NCI-H510A (cell line): Measurements from ENCODE around the gene RPAP2.
"Not testable (repeated sequence)": the region's sequence is repeated elsewhere in the genome, so short reads cannot be mapped to it uniquely, and the experiment has no call there.

Experiments
- DNase-seq: peaks from one replicate; lab custom pipeline; 2025; lab: John Stamatoyannopoulos, UW

Gene RPAP2

GRCh38 chr1:92376345-92376744 is 77.5 kb downstream of the RPAP2 start:
- no peak for DNase-seq

- not testable (repeated sequence) for DNase-seq
Observed at GRCh38 chr1:92377991-92378390, 79.1 kb downstream of the RPAP2 start.

- DNase-seq: no peak
Observed at GRCh38 chr1:92380867-92381266, 82.0 kb downstream of the RPAP2 start.

DNA sequence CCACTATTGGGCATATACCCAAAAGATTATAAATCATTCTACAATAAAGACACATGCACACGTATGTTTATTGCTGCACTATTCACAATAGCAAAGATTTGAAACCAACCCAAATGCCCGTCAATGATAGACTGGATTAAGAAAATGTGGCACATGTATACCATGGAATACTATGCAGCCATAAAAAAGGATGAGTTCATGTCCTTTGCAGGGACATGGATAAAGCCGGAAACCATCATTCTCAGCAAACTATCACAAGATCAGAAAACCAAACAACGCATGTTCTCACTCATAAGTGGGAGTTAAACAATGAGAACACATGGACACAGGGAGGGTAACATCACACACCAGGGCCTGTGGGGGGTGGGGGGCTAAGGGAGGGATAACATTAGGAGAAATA is 95.1 kb downstream of the RPAP2 start:
- not testable (repeated sequence) for DNase-seq

DNA sequence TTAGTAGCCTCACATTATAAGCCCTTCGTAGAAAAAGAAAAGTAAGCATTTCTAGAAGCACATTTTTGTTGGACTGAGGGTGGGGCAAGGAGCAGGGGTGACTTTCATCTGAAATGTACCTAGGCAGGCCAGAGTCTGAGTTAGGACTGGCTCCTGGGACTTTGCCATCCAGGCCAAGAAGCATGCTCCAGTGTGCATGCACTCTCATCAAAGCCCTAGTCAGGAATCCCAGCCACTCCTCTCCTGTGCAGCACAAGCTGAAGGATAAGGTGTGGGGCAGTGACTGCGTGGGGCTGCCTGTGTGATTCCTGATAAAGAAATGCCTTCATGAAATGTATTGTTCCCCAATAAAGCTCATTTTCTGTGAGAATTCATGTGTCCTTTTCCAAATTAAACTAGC is 99.7 kb downstream of the RPAP2 start:
- no peak for DNase-seq

- no peak for DNase-seq
Observed at GRCh38 chr1:92399076-92399475, 100.2 kb downstream of the RPAP2 start.

- DNase-seq: no peak
Observed at GRCh38 chr1:92404661-92405060, 105.8 kb downstream of the RPAP2 start.

GRCh38 chr1:92408825-92409224 is 110.0 kb downstream of the RPAP2 start:
- DNase-seq: no peak

- no peak for DNase-seq
Observed at GRCh38 chr1:92409946-92410549, 111.2 kb downstream of the RPAP2 start.

GRCh38 chr1:92410706-92411105 is 111.8 kb downstream of the RPAP2 start:
- no peak for DNase-seq

DNA sequence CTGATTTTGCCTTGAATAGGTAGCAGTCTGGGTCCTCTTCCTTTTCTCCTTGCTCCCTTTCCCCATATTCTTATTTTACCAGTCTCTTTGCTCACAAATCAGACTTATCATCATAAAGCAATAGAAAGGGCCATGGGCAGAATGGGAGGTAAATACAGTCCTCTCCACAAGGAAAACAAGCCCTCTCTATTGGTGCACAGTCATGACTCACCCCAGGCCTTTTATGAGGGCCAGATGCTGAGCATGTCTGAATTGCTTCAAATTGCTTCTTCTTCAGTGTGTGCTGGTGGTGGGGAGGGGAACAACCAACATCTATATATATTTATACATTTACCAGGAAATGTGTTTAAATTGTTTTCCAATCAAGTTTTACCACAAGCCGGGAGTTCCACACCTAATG is 112.7 kb downstream of the RPAP2 start:
- no peak for DNase-seq

DNA sequence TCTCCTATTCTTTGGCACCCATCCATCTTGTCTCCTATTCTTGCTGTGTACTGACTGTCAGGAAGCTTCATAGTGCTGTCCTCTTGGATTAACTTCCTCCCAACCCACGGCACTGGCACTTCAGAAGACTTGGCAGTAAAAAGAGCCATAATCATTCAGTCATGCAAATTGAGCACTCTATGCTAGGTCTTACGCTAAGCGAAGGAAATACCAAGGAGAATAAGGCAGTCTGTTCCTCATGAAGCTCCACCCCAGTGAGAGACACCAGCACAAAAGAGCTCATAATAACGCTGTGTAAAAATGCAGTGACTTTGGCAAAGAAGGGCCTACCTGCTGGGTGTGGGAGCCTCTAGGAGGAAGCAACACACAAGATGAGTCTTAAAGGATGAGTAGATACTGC is 120.8 kb downstream of the RPAP2 start:
- no peak for DNase-seq

DNA sequence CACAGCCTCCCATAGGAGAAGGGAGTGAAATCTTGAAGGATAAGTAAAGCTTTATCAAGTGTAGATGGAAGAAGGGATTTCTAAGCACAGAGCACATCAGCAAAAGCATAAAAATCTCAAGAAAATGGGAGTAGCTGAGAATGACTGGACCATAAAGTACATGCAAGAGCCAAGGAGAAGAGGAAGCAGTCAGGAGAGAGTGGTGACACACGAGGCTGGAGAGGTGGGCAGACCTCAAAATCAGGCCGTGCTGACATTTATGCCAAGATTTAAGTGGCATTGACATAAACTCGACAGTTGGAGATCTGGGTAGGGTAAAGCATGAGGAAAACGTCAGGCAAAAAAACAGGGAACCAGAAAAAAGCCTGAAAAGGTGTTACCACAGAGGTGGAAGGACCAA is 125.5 kb downstream of the RPAP2 start:
- no peak for DNase-seq

- no peak for DNase-seq
Observed at GRCh38 chr1:92425617-92426016, 126.8 kb downstream of the RPAP2 start.

GRCh38 chr1:92430030-92430429 is 131.2 kb downstream of the RPAP2 start:
- no peak for DNase-seq

DNA sequence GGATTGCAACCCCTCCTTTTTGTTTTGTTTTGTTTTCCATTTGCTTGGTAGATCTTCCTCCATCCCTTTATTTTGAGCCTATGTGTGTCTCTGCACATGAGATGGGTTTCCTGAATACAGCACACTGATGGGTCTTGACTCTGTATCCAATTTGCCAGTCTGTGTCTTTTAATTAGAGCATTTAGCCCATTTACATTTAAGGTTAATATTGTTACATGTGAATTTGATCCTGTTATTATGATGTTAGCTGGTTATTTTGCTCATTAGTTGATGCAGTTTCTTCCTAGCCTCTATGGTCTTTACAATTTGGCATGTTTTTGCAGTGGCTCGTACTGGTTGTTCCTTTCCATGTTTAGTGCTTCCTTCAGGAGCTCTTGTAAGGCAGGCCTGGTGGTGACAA is 135.7 kb downstream of the RPAP2 start:
- not testable (repeated sequence) for DNase-seq

- DNase-seq: no peak
Observed at GRCh38 chr1:92439291-92439690, 140.4 kb downstream of the RPAP2 start.

DNA sequence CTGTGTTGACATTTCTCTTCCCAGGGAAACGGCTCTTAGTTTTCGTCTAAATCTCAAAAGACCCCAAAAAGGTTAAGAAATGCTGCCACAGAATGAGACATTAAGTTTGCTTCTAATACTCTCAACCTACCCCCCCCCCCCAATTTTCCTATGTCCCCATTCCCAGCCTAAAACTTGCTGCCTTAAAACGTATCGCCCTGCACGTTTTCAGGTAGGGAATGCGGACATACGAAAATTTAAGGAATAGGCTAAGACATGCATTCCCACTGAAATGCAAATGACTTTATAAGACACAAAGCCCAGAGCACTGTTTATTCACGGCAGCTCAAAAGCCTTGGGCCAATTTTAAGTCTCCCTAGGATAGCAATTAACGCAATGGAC is 142.4 kb downstream of the RPAP2 start:
- no peak for DNase-seq

DNA sequence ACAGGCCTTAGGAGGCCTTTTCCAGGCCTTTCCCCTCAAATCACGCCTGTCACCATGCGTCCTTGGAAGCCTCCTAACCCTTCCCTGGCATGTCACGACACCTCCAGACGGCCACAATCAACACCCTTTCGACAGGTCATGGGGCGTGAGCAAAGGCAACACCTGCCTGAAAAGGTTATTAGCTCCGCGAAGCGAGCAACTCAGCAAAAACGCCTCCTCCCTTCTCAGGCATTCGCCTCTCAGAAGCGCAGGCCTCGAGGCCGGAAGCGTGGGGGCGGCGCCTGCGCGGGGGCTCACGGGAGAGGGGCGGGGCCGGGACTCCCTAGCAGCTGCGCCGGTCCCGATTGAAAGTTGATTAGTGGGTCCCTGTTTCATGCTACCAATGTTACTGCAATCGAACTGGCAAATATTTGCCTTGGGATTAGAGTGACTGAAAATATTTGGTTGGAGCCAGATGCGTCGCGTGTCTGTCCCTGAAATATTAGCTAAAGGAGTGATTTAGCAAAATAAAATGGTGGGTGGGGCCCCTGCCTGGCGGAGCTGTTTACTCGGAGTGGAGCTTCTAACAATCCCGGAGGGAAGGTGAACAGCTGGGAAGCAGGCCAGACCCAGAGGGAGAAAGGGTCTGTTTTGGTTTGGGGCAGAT is 143.0 kb downstream of the RPAP2 start:
- peak; percentile 9 for DNase-seq

DNA sequence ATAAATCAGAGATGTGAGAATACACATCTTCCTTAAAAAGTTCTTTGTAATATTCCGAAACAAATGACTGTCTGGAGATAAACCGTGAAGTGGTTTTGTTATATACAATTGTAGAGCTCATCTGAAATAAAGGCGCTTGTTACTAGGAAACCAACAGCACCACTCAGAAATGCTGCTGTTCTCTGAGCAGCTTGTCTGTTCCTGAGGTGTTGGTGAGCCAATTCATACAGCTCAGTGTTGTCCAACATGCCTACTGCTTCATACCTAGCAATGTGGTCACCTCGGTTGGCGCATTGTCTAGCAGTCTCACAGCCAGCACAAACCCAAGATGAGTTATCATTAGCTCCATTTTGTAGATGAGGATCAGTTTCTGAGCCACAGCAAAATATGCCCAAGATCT is 143.5 kb downstream of the RPAP2 start:
- no peak for DNase-seq

GRCh38 chr1:92443893-92444292 is 145.0 kb downstream of the RPAP2 start:
- DNase-seq: no peak

GRCh38 chr1:92444351-92444750 is 145.5 kb downstream of the RPAP2 start:
- no peak for DNase-seq

GRCh38 chr1:92445865-92446264 is 147.0 kb downstream of the RPAP2 start:
- DNase-seq: no peak

DNA sequence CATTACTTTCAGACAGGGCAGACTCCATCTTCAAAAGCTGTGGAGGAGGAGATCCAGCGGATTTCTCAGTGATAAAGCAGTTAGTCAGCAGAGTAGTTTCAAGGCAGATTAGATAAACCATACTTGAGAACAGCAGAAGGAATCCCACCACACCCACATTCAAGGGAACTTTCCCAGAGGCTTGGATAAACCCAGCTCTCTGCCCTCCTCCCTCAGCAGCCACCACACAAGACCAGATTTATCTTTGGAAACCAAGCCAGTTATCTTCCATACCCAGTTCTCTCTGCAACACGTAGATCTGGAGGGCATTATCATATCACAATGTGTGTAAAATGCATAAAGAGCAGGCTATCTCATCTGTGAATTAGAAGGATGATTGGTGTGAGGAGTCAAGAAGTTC is 147.7 kb downstream of the RPAP2 start:
- DNase-seq: no peak
